H9 (cell line): ENCODE measurements around the gene IRF1. TPM values are rescaled to one million over a fixed set of nuclear protein-coding genes. Genes with fewer than 3 reads are reported as not detected.

ENCODE experiments used
- DNase-seq: peaks from one replicate; pipeline ENCODE4 v3.0.0-alpha.2; 2017
- H2AFZ ChIP-seq: one replicate; pipeline ENCODE4 v1.6.1; 2013; ENCODE audit warnings: mild to moderate bottlenecking, low read length, control low read depth, moderate library complexity
- H2AK5ac ChIP-seq: 2 replicates; pipeline ENCODE4 v1.6.1; 2013; ENCODE audit warnings: low read length, control low read depth, mixed read lengths; ENCODE audit not compliant: insufficient read length
- H2BK120ac ChIP-seq: one replicate; pipeline ENCODE4 v1.6.1; 2013; ENCODE audit warnings: low read depth, mild to moderate bottlenecking, low read length, control low read depth, inconsistent platforms; ENCODE audit not compliant: poor library complexity, severe bottlenecking
- H2BK12ac ChIP-seq: 2 replicates; pipeline ENCODE4 v1.6.1; 2013; ENCODE audit warnings: low read length, control low read depth, mixed read lengths, low read depth; ENCODE audit not compliant: insufficient read length
- H2BK15ac ChIP-seq: 2 replicates; pipeline ENCODE4 v1.6.1; 2013; ENCODE audit warnings: low read depth, low read length, control low read depth
- H2BK20ac ChIP-seq: one replicate; pipeline ENCODE4 v1.6.1; 2013; ENCODE audit warnings: low read depth, mild to moderate bottlenecking, low read length, control low read depth, inconsistent platforms; ENCODE audit not compliant: poor library complexity, severe bottlenecking
- H2BK5ac ChIP-seq: 2 replicates; pipeline ENCODE4 v1.6.1; 2013; ENCODE audit warnings: low read length, control low read depth, mixed read lengths; ENCODE audit not compliant: insufficient read length
- H3K14ac ChIP-seq: 2 replicates; pipeline ENCODE4 v1.6.1; 2013; ENCODE audit warnings: low read length, control low read depth; ENCODE audit not compliant: insufficient read depth
- H3K18ac ChIP-seq: 2 replicates; pipeline ENCODE4 v1.6.1; 2013; ENCODE audit warnings: low read depth, mild to moderate bottlenecking, mixed read lengths, low read length, control low read depth; ENCODE audit not compliant: insufficient read length
- H3K23ac ChIP-seq: 2 replicates; pipeline ENCODE4 v1.6.1; 2013; ENCODE audit warnings: low read length, control low read depth, mixed read lengths, low read depth; ENCODE audit not compliant: insufficient read length
- H3K23me2 ChIP-seq: 2 replicates; pipeline ENCODE4 v1.6.1; 2013; ENCODE audit warnings: low read depth, mild to moderate bottlenecking, mixed read lengths, low read length, control low read depth; ENCODE audit not compliant: insufficient read length, poor library complexity, severe bottlenecking
- H3K27ac ChIP-seq: 2 replicates; pipeline ENCODE4 v1.5.1; 2013; ENCODE audit warnings: low read length, control low read depth, mixed read lengths, low read depth; ENCODE audit not compliant: insufficient read length
- H3K27me3 ChIP-seq: 2 replicates; pipeline ENCODE4 v1.6.1; 2013; ENCODE audit warnings: low read length, control low read depth, inconsistent platforms; ENCODE audit not compliant: insufficient read depth
- H3K4ac ChIP-seq: 2 replicates; pipeline ENCODE4 v1.6.1; 2013; ENCODE audit warnings: low read depth, mild to moderate bottlenecking, control low read depth, inconsistent platforms, low read length, moderate library complexity
- H3K4me1 ChIP-seq: 2 replicates; pipeline ENCODE4 v1.6.1; 2013; ENCODE audit warnings: low read length, control low read depth, inconsistent platforms; ENCODE audit not compliant: insufficient read depth
- H3K4me2 ChIP-seq: 2 replicates; pipeline ENCODE4 v1.6.1; 2013; ENCODE audit warnings: low read length, control low read depth, mixed read lengths; ENCODE audit not compliant: insufficient read length, insufficient read depth
- H3K56ac ChIP-seq: 2 replicates; pipeline ENCODE4 v1.6.1; 2013; ENCODE audit warnings: low read depth, mild to moderate bottlenecking, mixed read lengths, low read length, control low read depth; ENCODE audit not compliant: insufficient read length
- H3K79me1 ChIP-seq: 2 replicates; pipeline ENCODE4 v1.6.1; 2013; ENCODE audit warnings: low read depth, mild to moderate bottlenecking, moderate library complexity, low read length, control low read depth, inconsistent platforms; ENCODE audit not compliant: insufficient read depth, poor library complexity, severe bottlenecking
- H3K79me2 ChIP-seq: 2 replicates; pipeline ENCODE4 v1.6.1; 2013; ENCODE audit warnings: low read length, control low read depth, inconsistent platforms; ENCODE audit not compliant: insufficient read depth
- H3K9ac ChIP-seq: 2 replicates; pipeline ENCODE4 v1.6.1; 2013; ENCODE audit warnings: low read length, control low read depth, mixed read lengths; ENCODE audit not compliant: insufficient read length; ENCODE audit errors: extremely low read depth
- H3K9me3 ChIP-seq: one replicate; pipeline ENCODE4 v1.6.1; 2013; ENCODE audit warnings: low read depth, low read length, inconsistent platforms; ENCODE audit not compliant: control insufficient read depth
- H3T11ph ChIP-seq: one replicate; pipeline ENCODE4 v1.6.1; 2013; ENCODE audit warnings: mild to moderate bottlenecking, low read length, control low read depth, inconsistent platforms
- H4K20me1 ChIP-seq: one replicate; pipeline ENCODE4 v1.6.1; 2013; ENCODE audit not compliant: control insufficient read depth, insufficient read length, insufficient read depth
- H4K5ac ChIP-seq: 2 replicates; pipeline ENCODE4 v1.6.1; 2013; ENCODE audit warnings: low read depth, mild to moderate bottlenecking, mixed read lengths, low read length, control low read depth; ENCODE audit not compliant: insufficient read length
- H4K8ac ChIP-seq: replicated peaks from 2 replicates; pipeline ENCODE4 v1.6.1; 2013; ENCODE audit warnings: low read length, control low read depth, mixed read lengths, low read depth; ENCODE audit not compliant: insufficient read length
- H4K91ac ChIP-seq: 2 replicates; pipeline ENCODE4 v1.6.1; 2013; ENCODE audit warnings: low read depth, mild to moderate bottlenecking, moderate library complexity, mixed read lengths, low read length, control low read depth; ENCODE audit not compliant: insufficient read length
- H3K27ac Mint-ChIP-seq, 3 experiments: 2 replicates in 2 of 3; 3 replicates in 1 of 3; pipeline ENCODE4 v1.8.0; 2020 to 2021; ENCODE audit warnings: mixed read lengths in 3 of 3, mild to moderate bottlenecking in 1 of 3, moderate library complexity in 1 of 3
- H3K27me3 Mint-ChIP-seq: 2 replicates; pipeline ENCODE4 v1.8.0; 2021; ENCODE audit warnings: low read depth, mild to moderate bottlenecking, moderate library complexity, mixed read lengths
- H3K36me3 Mint-ChIP-seq, 3 experiments: 2 replicates in 2 of 3; 3 replicates in 1 of 3; pipeline ENCODE4 v1.8.0; 2020 to 2021; ENCODE audit warnings: low read depth in 3 of 3, mixed read lengths in 3 of 3; ENCODE audit not compliant: insufficient read depth in 1 of 3
- H3K4me1 Mint-ChIP-seq, 2 experiments: 2 replicates each; pipeline ENCODE4 v1.8.0; 2020; ENCODE audit warnings: mixed read lengths in 2 of 2
- H3K4me3 Mint-ChIP-seq, 2 experiments: 2 replicates in 1 of 2; 3 replicates in 1 of 2; pipeline ENCODE4 v1.8.0; 2020 to 2021; ENCODE audit warnings: mild to moderate bottlenecking in 2 of 2, mixed read lengths in 2 of 2, moderate library complexity in 1 of 2
- H3K9me3 Mint-ChIP-seq, 2 experiments: 2 replicates in 1 of 2; 3 replicates in 1 of 2; pipeline ENCODE4 v1.8.0; 2020; ENCODE audit warnings: mild to moderate bottlenecking in 2 of 2, mixed read lengths in 2 of 2, moderate library complexity in 1 of 2
- CTCF ChIP-seq: fragments of 200-600 bp; sonication (generic); conservative IDR thresholded peaks from 3 replicates; pipeline ENCODE4 v1.8.0; 2021; ENCODE audit warnings: antibody characterized with exemption, mild to moderate bottlenecking
- WGBS: extraction: QIAGEN DNeasy Blood & Tissue Kit; methylation state at CpG from one replicate; pipeline ENCODE4 v1.1.7; 2013; ENCODE audit warnings: missing lambda C conversion rate, low lambda C conversion rate, mixed read lengths; ENCODE audit not compliant: insufficient read length; ENCODE audit errors: extremely low coverage; 5-methylcytosine and 5-hydroxymethylcytosine counted together
- total RNA-seq: library from RNA; stranded (reverse); gene quantifications from 2 replicates; pipeline ENCODE4 v1.2.1, GENCODE V29; 2021

IRF1 gene
- total RNA-seq, 1 experiment from 2014 or later = 8.7 TPM

- Histone ChIP-seq H2BK15ac (no peak overlapping the region), H3K4ac (no peak overlapping the region), H4K5ac (no peak overlapping the region), H2BK120ac (no peak overlapping the region), H3K14ac (no peak overlapping the region), H2BK20ac (no peak overlapping the region), H4K20me1 (no peaks in the 10 kb centered on the region), H3K56ac (no peak overlapping the region), H2AK5ac (no peak overlapping the region), H2AFZ (no peak overlapping the region), H4K8ac (no peak overlapping the region), H4K91ac (no peak overlapping the region), H3K4me2 (no peak overlapping the region), H3K27ac (no peak overlapping the region), H3K9me3 (no peaks in the 10 kb centered on the region), H3K27me3 (no peaks in the 10 kb centered on the region), H2BK12ac (no peak overlapping the region), H3K23me2 (no peaks in the 10 kb centered on the region), H2BK5ac (no peak overlapping the region), H3K79me2 (no peaks in the 10 kb centered on the region), H3K9ac (no peak overlapping the region), H3K4me1 (no peaks in the 10 kb centered on the region; the same call in 1 of the 2 replicates), H3K23ac (no peak overlapping the region), H3T11ph (no peak overlapping the region), H3K18ac (no peak overlapping the region), H3K79me1 (no peaks in the 10 kb centered on the region)
- Mint-ChIP-seq H3K4me3 (no peak overlapping the region), H3K36me3 (no peaks in the 10 kb centered on the region), H3K27me3 (no peaks in the 10 kb centered on the region), H3K9me3 (no peaks in the 10 kb centered on the region), H3K27ac (no peak overlapping the region), H3K4me1 (peaks cover 17 to 24% of the 10 kb centered on the region in 2 experiments)
- TF ChIP-seq CTCF = no peak
- no CpG with 5 or more reads among the region's 2 CpGs for WGBS
- DNase-seq = no peak
These were observed 54.7 kb downstream of the IRF1 start for GRCh38 chr5:132435886-132436285.
